Measurements from ENCODE around the gene GTF2H1. TPM values are rescaled to one million over a fixed set of nuclear protein-coding genes. Genes with fewer than 3 reads are reported as not detected.

GTF2H1 gene
- total RNA-seq, 1 donor from 2014 or later, result 40.8 TPM

DNA sequence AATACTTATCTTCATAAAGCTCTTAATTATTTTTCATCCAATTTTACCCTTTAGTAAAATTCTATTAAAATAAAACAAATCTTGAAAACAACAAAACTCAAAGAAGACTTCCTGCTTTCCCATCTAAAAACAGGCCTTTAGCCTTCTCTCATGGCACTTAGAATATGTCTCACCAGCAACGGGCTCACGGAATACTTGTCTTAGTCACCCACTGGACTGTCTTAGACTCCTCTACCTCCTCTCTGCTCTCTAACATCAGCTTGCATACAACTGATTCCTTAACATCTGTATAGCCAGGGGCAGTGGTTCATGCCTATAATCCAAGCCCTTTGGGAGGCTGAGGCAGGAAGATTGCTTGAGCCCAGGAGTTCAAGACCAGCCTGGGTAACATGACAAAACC, 14.1 kb upstream of the GTF2H1 start:
- DNase-seq, result no peak
- H3K27ac ChIP-seq, result no peak overlapping the region
- peaks cover 79% of the 10 kb centered on the region for H3K36me3 ChIP-seq
- ATAC-seq, result no peak
- peaks cover 15% of the 10 kb centered on the region for H3K4me1 ChIP-seq
- TF ChIP-seq, protein P1, sequence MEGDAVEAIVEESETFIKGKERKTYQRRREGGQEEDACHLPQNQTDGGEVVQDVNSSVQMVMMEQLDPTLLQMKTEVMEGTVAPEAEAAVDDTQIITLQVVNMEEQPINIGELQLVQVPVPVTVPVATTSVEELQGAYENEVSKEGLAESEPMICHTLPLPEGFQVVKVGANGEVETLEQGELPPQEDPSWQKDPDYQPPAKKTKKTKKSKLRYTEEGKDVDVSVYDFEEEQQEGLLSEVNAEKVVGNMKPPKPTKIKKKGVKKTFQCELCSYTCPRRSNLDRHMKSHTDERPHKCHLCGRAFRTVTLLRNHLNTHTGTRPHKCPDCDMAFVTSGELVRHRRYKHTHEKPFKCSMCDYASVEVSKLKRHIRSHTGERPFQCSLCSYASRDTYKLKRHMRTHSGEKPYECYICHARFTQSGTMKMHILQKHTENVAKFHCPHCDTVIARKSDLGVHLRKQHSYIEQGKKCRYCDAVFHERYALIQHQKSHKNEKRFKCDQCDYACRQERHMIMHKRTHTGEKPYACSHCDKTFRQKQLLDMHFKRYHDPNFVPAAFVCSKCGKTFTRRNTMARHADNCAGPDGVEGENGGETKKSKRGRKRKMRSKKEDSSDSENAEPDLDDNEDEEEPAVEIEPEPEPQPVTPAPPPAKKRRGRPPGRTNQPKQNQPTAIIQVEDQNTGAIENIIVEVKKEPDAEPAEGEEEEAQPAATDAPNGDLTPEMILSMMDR (IDR thresholded peaks at IDR 0.05), result no peak
- H3K27me3 ChIP-seq, result no peaks in the 10 kb centered on the region
- no peak overlapping the region for H3K4me3 ChIP-seq
- intact Hi-C loops (cut with DNase I), result no loop called here
- no peaks in the 10 kb centered on the region for H3K9me3 ChIP-seq

DNA sequence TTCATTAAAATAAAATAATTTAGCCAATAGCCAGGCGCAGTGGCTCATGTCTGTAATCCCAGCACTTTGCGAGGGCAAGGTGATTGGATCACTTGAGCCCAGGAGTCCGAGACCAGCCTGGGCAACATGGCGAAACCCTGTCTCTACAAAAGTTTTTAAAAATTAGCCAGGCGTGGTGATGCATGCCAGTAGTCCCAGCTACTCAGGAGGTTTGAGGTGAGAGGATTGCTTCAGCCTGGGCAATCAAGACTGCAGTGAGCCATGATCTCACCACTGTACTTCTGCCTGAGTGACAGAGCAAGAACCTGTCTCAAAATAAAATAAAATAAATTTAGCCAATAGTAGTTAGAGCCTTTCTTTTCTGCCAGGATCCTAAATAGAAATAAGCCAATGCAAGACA, 12.7 kb upstream of the GTF2H1 start:
- Histone ChIP-seq H3K27me3 (no peaks in the 10 kb centered on the region), H3K9me3 (no peaks in the 10 kb centered on the region), H3K4me1 (peaks cover 25% of the 10 kb centered on the region), H3K27ac (no peak overlapping the region), H3K36me3 (peaks cover 65% of the 10 kb centered on the region), H3K4me3 (no peak overlapping the region)
- TF ChIP-seq, protein P1 (IDR thresholded peaks at IDR 0.05), result no peak
- DNase-seq (no peak), ATAC-seq (no peak)
- intact Hi-C loops (cut with DNase I), result no loop called here

DNA sequence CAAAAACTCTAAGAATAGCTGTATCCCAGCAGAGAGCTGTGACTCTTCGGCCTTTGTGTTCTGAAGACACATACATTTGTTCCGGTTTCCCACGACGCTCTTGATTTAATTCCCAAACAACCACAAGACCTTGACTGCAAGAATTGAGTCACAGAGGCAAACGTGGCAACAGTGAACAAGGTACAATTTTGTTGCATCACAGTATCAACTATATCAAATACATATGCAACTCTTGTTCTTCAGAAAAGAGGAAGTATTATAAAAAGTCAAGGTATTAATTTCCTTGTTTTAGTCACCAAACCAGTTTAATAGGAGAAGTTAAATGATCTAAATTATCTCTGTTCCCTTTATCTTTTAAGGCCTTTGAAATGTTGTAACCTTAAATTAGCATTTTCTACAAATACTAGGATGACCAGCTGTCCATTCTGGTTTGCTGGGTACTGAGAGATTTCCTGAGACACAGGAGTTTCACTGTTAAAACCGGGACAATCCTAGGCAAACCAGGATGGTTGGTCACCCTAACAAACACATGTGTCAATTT, 11.5 kb upstream of the GTF2H1 start:
- intact Hi-C loops (cut with DNase I), result no loop called here
- DNase-seq (no peak), ATAC-seq (no peak)
- Histone ChIP-seq H3K27ac (no peak overlapping the region), H3K27me3 (no peaks in the 10 kb centered on the region), H3K36me3 (peaks cover 53% of the 10 kb centered on the region), H3K9me3 (no peaks in the 10 kb centered on the region), H3K4me1 (peaks cover 26% of the 10 kb centered on the region), H3K4me3 (no peak overlapping the region)
- TF ChIP-seq, protein P1 (IDR thresholded peaks at IDR 0.05), result no peak

DNA sequence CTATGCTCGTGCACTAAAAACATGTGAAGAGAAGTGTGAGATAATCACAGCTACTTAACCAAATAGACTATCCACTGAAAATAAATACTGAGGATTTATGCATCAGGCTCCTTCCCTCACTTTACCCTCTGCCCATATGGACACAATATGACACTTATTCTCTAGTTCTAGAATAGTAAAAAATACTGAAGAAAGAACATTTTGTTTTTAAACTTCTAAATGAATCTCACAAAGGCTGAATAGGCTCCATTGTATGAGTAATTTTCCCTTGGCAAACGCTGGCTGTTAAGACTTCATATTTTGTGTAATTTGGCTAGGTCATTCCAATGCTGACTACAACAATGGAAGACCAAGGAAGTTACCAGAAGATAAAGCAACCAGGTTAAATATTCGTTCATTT, 10.4 kb upstream of the GTF2H1 start:
- Histone ChIP-seq H3K4me3 (no peak overlapping the region), H3K4me1 (peaks cover 26% of the 10 kb centered on the region), H3K27ac (peak overlapping the region; percentile 58), H3K27me3 (no peaks in the 10 kb centered on the region), H3K36me3 (peaks cover 41% of the 10 kb centered on the region), H3K9me3 (no peaks in the 10 kb centered on the region)
- DNase-seq (no peak), ATAC-seq (no peak)
- intact Hi-C loops (cut with DNase I), result no loop called here
- TF ChIP-seq, protein P1 (IDR thresholded peaks at IDR 0.05), result no peak

DNA sequence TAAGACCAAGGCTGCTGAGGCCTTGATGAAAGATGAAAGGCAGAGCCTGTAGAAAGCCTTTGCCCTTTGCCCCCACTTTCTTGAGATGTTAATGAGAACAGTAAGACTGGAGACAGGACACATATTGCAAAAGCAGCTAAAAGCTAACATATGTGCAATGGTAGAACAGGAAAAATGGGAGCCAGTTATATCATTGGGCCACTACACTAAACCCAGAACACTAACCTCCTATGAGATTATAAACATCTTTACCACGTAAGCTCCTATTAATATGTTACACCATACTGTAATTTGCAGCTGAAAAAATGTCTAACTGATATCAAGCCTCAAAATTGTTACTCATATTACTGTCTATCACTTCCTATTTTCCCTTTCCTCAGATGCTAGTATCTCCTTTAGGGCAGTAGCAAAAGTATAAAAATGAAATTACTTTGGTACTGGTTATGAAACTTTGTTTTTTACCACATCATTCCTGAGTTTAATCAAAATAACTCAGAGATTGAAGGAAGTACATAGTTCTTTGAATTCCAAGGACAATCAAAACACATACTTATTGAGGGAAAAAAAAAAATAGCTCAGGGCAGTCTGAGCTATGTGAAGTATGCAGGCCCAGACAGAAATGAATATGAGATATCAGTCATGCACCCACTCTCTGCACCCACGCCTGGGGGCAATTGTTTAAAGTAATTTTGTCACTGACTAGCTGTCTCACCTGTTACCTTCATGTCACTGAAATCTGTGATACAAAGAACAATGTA, 9.5 kb upstream of the GTF2H1 start:
- H3K9me3 ChIP-seq, result no peaks in the 10 kb centered on the region
- H3K27ac ChIP-seq, result peak overlapping the region; percentile 58
- TF ChIP-seq, protein P1 (IDR thresholded peaks at IDR 0.05), result no peak
- no peaks in the 10 kb centered on the region for H3K27me3 ChIP-seq
- DNase-seq (no peak), ATAC-seq (peak; percentile 66)
- intact Hi-C loops (cut with DNase I), result no loop called here
- peaks cover 33% of the 10 kb centered on the region for H3K36me3 ChIP-seq
- H3K4me1 ChIP-seq, result peaks cover 26% of the 10 kb centered on the region
- no peak overlapping the region for H3K4me3 ChIP-seq

All from upper lobe of right lung (tissue), 1 donor.